SK-N-SH (cell line): Measurements from ENCODE around the gene GAGE10. TPM values are rescaled to one million over a fixed set of nuclear protein-coding genes. Genes with fewer than 3 reads are reported as not detected.

Source experiments
- CTCF ChIA-PET: fragments of 300-600, 350-600 bp; formaldehyde crosslinking; extraction: SDS; loops from one replicate; lab custom pipeline; 2021; lab: Yijun Ruan, JAX
- POLR2A ChIA-PET: fragments of 350-600 bp; sonication (Branson Sonifier 250); formaldehyde crosslinking; extraction: SDS; loops from one replicate; lab custom pipeline; 2020; ENCODE audit warnings: antibody characterized with exemption, inconsistent platforms; lab: Yijun Ruan, JAX
- DNase-seq: peaks from one replicate; pipeline ENCODE4 v3.0.0; 2012
- H2AFZ ChIP-seq: fragments of 200-600 bp; sonication (generic); 2 replicates; pipeline ENCODE4 v1.8.1; 2016; ENCODE audit warnings: antibody characterized with exemption, mild to moderate bottlenecking, low read depth
- H3F3A ChIP-seq: fragments of 200-600 bp; sonication (generic); replicated peaks from 2 replicates; pipeline ENCODE3; 2016; ENCODE audit warnings: antibody characterized with exemption, mild to moderate bottlenecking; ENCODE audit not compliant: insufficient read depth
- H3K27ac ChIP-seq, 2 experiments: fragments of 200-500 bp in 1 of 2; fragments of 200-600 bp in 1 of 2; sonication (Bioruptor generic) in 1 of 2; sonication (generic), shearing (Covaris generic) in 1 of 2; 2 replicates each; pipeline versions ENCODE4 v1.5.1 to v1.6.1; 2014 to 2016; ENCODE audit warnings: low read depth in 2 of 2, inconsistent platforms in 1 of 2, low read length in 1 of 2, mild to moderate bottlenecking in 1 of 2, mixed read lengths in 1 of 2
- H3K27me3 ChIP-seq: fragments of 200-600 bp; sonication (generic), shearing (Covaris generic); 2 replicates; pipeline ENCODE4 v1.6.1; 2016; ENCODE audit warnings: mixed run types; ENCODE audit not compliant: insufficient read depth
- H3K36me3 ChIP-seq, 2 experiments: fragments of 200-500 bp in 1 of 2; fragments of 200-600 bp in 1 of 2; sonication (Bioruptor generic) in 1 of 2; sonication (generic) in 1 of 2; replicated peaks in 1 of 2; 2 replicates each; pipeline versions ENCODE3 to v1.5.1; 2014 to 2016; ENCODE audit warnings: low read length in 1 of 2, mild to moderate bottlenecking in 1 of 2; ENCODE audit not compliant: insufficient read depth in 2 of 2, control insufficient read depth in 1 of 2
- H3K4me1 ChIP-seq, 2 experiments: fragments of 200-500 bp in 1 of 2; fragments of 200-600 bp in 1 of 2; sonication (Bioruptor generic) in 1 of 2; sonication (generic), shearing (Covaris generic) in 1 of 2; 2 replicates each; pipeline versions ENCODE4 v1.5.1 to v1.6.1; 2014 to 2016; ENCODE audit warnings: low read depth in 1 of 2, low read length in 1 of 2, mixed run types in 1 of 2; ENCODE audit not compliant: insufficient read depth in 2 of 2, control insufficient read depth in 1 of 2
- H3K4me2 ChIP-seq: fragments of 200-600 bp; sonication (generic), shearing (Covaris generic); 2 replicates; pipeline ENCODE4 v1.6.1; 2017; ENCODE audit warnings: mixed run types
- H3K4me3 ChIP-seq, 2 experiments: fragments of 200-500 bp in 1 of 2; fragments of 200-600 bp in 1 of 2; sonication (Bioruptor generic) in 1 of 2; sonication (generic), shearing (Covaris generic) in 1 of 2; 2 replicates each; pipeline versions ENCODE4 v1.5.1 to v1.8.1; 2014 to 2016; ENCODE audit warnings: low read depth in 2 of 2, inconsistent platforms in 1 of 2, low read length in 1 of 2, mild to moderate bottlenecking in 1 of 2, mixed read lengths in 1 of 2, moderate library complexity in 1 of 2
- H3K79me2 ChIP-seq: fragments of 200-600 bp; sonication (generic); 2 replicates; pipeline ENCODE4 v1.8.1; 2017; ENCODE audit warnings: mild to moderate bottlenecking; ENCODE audit not compliant: insufficient read depth
- H3K9ac ChIP-seq: fragments of 200-600 bp; sonication (generic); 2 replicates; pipeline ENCODE4 v1.6.1; 2017; ENCODE audit warnings: mixed run types
- H3K9me2 ChIP-seq: fragments of 200-600 bp; sonication (generic); 2 replicates; pipeline ENCODE4 v1.6.1; 2017; ENCODE audit warnings: mixed run types
- H3K9me3 ChIP-seq: fragments of 200-600 bp; sonication (generic); 2 replicates; pipeline ENCODE4 v1.6.1; 2017; ENCODE audit warnings: mixed run types, mild to moderate bottlenecking, moderate library complexity
- H4K20me1 ChIP-seq: fragments of 200-600 bp; sonication (generic); 2 replicates; pipeline ENCODE4 v1.6.1; 2017; ENCODE audit warnings: mild to moderate bottlenecking, mixed run types; ENCODE audit not compliant: insufficient read depth
- EP300 ChIP-seq, 2 experiments: IDR thresholded peaks; 2 replicates each; pipeline versions ENCODE4 v1.4.0 to v1.6.1; 2012; ENCODE audit warnings: borderline replicate concordance in 1 of 2, low read depth in 1 of 2, low read length in 1 of 2
- EZH2phosphoT487 ChIP-seq: fragments of 200-600 bp; sonication (generic); IDR thresholded peaks from 2 replicates; pipeline ENCODE4 v1.6.1; 2017; ENCODE audit warnings: low read depth, mixed run types, mild to moderate bottlenecking, antibody characterized with exemption, moderate library complexity, borderline replicate concordance
- GABPA ChIP-seq: IDR thresholded peaks from 2 replicates; pipeline ENCODE4 v1.4.0; 2012; ENCODE audit warnings: low read depth, mild to moderate bottlenecking
- MXI1 ChIP-seq: IDR thresholded peaks from 2 replicates; pipeline ENCODE4 v1.6.1; 2012; ENCODE audit warnings: mild to moderate bottlenecking, low read depth, low read length, improper control_type of control experiment
- NFIC ChIP-seq: IDR thresholded peaks from 2 replicates; pipeline ENCODE4 v1.4.0; 2012; ENCODE audit warnings: borderline replicate concordance
- POLR2AphosphoS5 ChIP-seq: IDR thresholded peaks from 2 replicates; pipeline ENCODE4 v1.6.1; 2012; ENCODE audit warnings: low read depth, low read length
- RXRA ChIP-seq: IDR thresholded peaks from 2 replicates; pipeline ENCODE4 v1.4.0; 2012; ENCODE audit warnings: low read depth, mild to moderate bottlenecking, borderline replicate concordance
- SMC3 ChIP-seq: IDR thresholded peaks from 2 replicates; pipeline ENCODE4 v1.6.1; 2012; ENCODE audit warnings: low read depth, low read length, improper control_type of control experiment
- TAF1 ChIP-seq: IDR thresholded peaks from 2 replicates; pipeline ENCODE4 v1.6.1; 2012; ENCODE audit warnings: low read depth, mild to moderate bottlenecking, low read length, moderate library complexity, borderline replicate concordance
- WGBS: methylation state at CpG from one replicate; pipeline ENCODE4 v1.1.6; 2017; ENCODE audit warnings: low lambda C conversion rate; 5-methylcytosine and 5-hydroxymethylcytosine counted together
- polyA plus RNA-seq, 3 experiments: library from polyadenylated mRNA; depleted of rRNA; stranded (reverse); fragments of >200 nt; gene quantifications; 2 replicates each; pipeline ENCODE4 v1.2.3, GENCODE V29; 2012
- TF ChIP-seq, protein P1 (sequence below): IDR thresholded peaks from 2 replicates; pipeline ENCODE4 v1.6.1; 2012; ENCODE audit warnings: mild to moderate bottlenecking, low read depth, low read length, moderate library complexity
- TF ChIP-seq, protein P2 (sequence below): IDR thresholded peaks from 2 replicates; pipeline ENCODE4 v1.4.0; 2012; ENCODE audit warnings: low read depth, borderline replicate concordance
- TF ChIP-seq, protein P3 (sequence below): fragments of 200-600 bp; sonication (generic); IDR thresholded peaks from 2 replicates; pipeline ENCODE4 v1.6.1; 2017; ENCODE audit warnings: antibody characterized with exemption, mild to moderate bottlenecking, moderate library complexity
- TF ChIP-seq, protein P4 (sequence below): fragments of 150-350 bp; IDR thresholded peaks from 2 replicates; pipeline ENCODE4 v1.6.1; 2016; ENCODE audit warnings: mild to moderate bottlenecking, low read depth, low read length
- TF ChIP-seq, protein P5 (sequence below): fragments of 150-350 bp; IDR thresholded peaks from 2 replicates; pipeline ENCODE4 v1.6.1; 2017; ENCODE audit warnings: antibody characterized with exemption, low read length, low read depth, borderline replicate concordance
- TF ChIP-seq, protein P6 (sequence below): IDR thresholded peaks from 2 replicates; pipeline ENCODE4 v1.4.0; 2012; ENCODE audit warnings: low read depth

GAGE10 gene
- polyA plus RNA-seq, 1 of the 3 experiments (the other 2 are of a cell fraction) = not detected

DNA sequence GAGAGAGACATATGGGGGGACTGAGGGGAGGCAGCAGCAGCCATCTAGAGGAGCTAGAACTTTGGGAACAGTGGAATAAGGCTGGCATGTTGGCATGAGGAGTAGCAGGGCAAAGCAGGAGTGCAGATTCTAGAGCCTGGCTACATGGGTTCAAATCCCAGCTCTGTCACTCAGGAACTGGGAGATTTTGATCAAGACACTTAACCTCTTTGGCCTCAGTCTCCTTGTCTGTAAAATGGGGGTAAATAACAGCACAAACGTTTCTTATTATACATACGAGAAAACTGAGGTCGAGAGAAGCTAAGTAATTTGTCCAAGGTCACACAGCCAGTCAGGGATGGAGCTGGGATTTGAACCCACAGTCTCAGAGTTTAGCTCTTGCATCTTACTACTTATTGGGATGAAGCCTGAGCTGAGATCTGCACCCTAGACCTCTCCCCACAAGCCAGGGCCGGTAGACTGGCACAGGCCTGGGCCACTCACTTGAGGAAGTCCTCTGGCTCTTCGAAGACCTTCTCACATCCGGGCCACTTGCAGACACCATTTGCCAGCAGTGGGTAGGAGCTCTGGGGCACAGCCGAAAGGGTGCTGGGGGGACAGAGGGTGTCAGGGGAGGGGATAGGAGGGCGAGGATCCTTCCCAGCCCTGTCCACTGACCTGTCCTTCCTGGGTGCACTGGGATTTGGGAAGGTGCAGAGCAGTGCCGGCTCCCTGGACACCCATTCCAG, 47.0 kb upstream of the GAGE10 start:
- Histone ChIP-seq H3K9me3 (no peaks in the 10 kb centered on the region), H3K36me3 (no peaks in the 10 kb centered on the region), H3K4me3 (no peak overlapping the region), H3K9me2 (no peaks in the 10 kb centered on the region), H4K20me1 (no peaks in the 10 kb centered on the region), H2AFZ (no peak overlapping the region), H3K4me2 (no peak overlapping the region), H3F3A (no peaks in the 10 kb centered on the region), H3K4me1 (no peaks in the 10 kb centered on the region), H3K9ac (no peak overlapping the region), H3K27me3 (peaks cover 6% of the 10 kb centered on the region; the same call in 1 of the 2 replicates), H3K79me2 (no peaks in the 10 kb centered on the region), H3K27ac (no peak overlapping the region)
- no peak for DNase-seq
- TF ChIP-seq GABPA (no peak), EP300 (IDR thresholded peaks at IDR 0.05; ENCODE audit: borderline replicate concordance in 1 of 2, low read depth in 1 of 2, low read length in 1 of 2) (no peak), POLR2AphosphoS5 (no peak), RXRA (no peak), EZH2phosphoT487 (no peak), NFIC (no peak)
- TF ChIP-seq, protein P1, sequence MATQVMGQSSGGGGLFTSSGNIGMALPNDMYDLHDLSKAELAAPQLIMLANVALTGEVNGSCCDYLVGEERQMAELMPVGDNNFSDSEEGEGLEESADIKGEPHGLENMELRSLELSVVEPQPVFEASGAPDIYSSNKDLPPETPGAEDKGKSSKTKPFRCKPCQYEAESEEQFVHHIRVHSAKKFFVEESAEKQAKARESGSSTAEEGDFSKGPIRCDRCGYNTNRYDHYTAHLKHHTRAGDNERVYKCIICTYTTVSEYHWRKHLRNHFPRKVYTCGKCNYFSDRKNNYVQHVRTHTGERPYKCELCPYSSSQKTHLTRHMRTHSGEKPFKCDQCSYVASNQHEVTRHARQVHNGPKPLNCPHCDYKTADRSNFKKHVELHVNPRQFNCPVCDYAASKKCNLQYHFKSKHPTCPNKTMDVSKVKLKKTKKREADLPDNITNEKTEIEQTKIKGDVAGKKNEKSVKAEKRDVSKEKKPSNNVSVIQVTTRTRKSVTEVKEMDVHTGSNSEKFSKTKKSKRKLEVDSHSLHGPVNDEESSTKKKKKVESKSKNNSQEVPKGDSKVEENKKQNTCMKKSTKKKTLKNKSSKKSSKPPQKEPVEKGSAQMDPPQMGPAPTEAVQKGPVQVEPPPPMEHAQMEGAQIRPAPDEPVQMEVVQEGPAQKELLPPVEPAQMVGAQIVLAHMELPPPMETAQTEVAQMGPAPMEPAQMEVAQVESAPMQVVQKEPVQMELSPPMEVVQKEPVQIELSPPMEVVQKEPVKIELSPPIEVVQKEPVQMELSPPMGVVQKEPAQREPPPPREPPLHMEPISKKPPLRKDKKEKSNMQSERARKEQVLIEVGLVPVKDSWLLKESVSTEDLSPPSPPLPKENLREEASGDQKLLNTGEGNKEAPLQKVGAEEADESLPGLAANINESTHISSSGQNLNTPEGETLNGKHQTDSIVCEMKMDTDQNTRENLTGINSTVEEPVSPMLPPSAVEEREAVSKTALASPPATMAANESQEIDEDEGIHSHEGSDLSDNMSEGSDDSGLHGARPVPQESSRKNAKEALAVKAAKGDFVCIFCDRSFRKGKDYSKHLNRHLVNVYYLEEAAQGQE = no peak
- ChIA-PET CTCF (no interaction called here), POLR2A (interaction anchor here (0.8 to 1.2 kb wide), 2 partner anchors 8 to 12 kb away, joined by 3 read pairs; no protein-coding TSS in a partner anchor)
- WGBS = 29% methylated on average over 5 of the region's 9 CpGs

DNA sequence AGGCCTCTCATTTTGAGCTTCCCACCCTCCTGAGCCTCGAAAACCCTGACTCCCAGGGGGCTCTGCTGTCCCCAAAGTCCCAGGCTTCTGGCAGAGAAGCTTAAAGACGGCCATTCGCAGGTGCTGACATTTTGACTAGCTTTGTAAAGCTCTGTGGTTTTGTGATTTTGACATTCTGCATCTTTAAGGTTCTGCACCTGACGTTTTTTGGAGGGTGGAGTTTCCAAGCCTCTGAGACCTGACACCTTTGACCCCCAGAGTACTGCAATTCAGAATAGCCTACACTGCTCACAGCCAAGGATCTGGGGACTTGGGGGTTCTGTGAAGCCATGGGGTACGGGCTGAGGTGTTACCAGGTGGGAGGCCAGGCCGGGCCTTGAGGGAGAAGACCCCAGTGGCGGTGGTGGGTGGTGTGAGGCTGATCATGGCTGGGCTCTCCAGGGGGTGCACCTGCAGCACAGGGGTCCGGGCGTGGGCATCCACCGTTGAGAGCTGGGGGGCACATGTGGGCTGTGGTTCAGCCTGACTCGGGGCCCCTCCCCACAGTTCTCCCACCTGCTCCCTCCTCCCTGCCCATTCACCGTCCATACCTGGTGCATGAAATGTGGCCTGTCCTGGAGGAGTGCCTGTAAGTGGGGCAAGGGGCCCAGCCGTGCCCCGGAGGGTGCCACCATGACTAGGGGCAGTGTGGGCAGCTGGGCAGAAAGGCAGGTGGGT, 46.2 kb upstream of the GAGE10 start:
- ChIA-PET POLR2A (interaction anchor here (0.5 to 1.2 kb wide), 2 partner anchors 11 to 757 kb away, joined by 3 read pairs; no protein-coding TSS in a partner anchor), CTCF (no interaction called here)
- Histone ChIP-seq H4K20me1 (no peaks in the 10 kb centered on the region), H3K9me2 (no peaks in the 10 kb centered on the region), H3K36me3 (no peaks in the 10 kb centered on the region), H3K4me1 (no peaks in the 10 kb centered on the region), H3F3A (no peaks in the 10 kb centered on the region), H3K9me3 (no peaks in the 10 kb centered on the region), H2AFZ (no peak overlapping the region), H3K4me3 (no peak overlapping the region), H3K79me2 (no peaks in the 10 kb centered on the region), H3K9ac (no peak overlapping the region), H3K4me2 (no peak overlapping the region), H3K27me3 (peaks cover 6% of the 10 kb centered on the region; the same call in 1 of the 2 replicates), H3K27ac (no peak overlapping the region)
- DNase-seq = no peak
- 42% methylated on average over 5 of the region's 14 CpGs for WGBS
- TF ChIP-seq, protein P2, sequence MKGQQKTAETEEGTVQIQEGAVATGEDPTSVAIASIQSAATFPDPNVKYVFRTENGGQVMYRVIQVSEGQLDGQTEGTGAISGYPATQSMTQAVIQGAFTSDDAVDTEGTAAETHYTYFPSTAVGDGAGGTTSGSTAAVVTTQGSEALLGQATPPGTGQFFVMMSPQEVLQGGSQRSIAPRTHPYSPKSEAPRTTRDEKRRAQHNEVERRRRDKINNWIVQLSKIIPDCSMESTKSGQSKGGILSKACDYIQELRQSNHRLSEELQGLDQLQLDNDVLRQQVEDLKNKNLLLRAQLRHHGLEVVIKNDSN = no peak
- no peak for TF ChIP-seq SMC3
- TF ChIP-seq, protein P3, sequence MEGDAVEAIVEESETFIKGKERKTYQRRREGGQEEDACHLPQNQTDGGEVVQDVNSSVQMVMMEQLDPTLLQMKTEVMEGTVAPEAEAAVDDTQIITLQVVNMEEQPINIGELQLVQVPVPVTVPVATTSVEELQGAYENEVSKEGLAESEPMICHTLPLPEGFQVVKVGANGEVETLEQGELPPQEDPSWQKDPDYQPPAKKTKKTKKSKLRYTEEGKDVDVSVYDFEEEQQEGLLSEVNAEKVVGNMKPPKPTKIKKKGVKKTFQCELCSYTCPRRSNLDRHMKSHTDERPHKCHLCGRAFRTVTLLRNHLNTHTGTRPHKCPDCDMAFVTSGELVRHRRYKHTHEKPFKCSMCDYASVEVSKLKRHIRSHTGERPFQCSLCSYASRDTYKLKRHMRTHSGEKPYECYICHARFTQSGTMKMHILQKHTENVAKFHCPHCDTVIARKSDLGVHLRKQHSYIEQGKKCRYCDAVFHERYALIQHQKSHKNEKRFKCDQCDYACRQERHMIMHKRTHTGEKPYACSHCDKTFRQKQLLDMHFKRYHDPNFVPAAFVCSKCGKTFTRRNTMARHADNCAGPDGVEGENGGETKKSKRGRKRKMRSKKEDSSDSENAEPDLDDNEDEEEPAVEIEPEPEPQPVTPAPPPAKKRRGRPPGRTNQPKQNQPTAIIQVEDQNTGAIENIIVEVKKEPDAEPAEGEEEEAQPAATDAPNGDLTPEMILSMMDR = no peak
- no peak for TF ChIP-seq RXRA
- no peak for TF ChIP-seq TAF1
- TF ChIP-seq, protein P4, sequence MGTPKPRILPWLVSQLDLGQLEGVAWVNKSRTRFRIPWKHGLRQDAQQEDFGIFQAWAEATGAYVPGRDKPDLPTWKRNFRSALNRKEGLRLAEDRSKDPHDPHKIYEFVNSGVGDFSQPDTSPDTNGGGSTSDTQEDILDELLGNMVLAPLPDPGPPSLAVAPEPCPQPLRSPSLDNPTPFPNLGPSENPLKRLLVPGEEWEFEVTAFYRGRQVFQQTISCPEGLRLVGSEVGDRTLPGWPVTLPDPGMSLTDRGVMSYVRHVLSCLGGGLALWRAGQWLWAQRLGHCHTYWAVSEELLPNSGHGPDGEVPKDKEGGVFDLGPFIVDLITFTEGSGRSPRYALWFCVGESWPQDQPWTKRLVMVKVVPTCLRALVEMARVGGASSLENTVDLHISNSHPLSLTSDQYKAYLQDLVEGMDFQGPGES = no peak
- TF ChIP-seq, protein P5, sequence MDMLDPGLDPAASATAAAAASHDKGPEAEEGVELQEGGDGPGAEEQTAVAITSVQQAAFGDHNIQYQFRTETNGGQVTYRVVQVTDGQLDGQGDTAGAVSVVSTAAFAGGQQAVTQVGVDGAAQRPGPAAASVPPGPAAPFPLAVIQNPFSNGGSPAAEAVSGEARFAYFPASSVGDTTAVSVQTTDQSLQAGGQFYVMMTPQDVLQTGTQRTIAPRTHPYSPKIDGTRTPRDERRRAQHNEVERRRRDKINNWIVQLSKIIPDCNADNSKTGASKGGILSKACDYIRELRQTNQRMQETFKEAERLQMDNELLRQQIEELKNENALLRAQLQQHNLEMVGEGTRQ = no peak
- TF ChIP-seq, protein P6, sequence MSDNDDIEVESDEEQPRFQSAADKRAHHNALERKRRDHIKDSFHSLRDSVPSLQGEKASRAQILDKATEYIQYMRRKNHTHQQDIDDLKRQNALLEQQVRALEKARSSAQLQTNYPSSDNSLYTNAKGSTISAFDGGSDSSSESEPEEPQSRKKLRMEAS = no peak
- no peak for TF ChIP-seq MXI1
